ENCODE results near the gene CLDN34. TPM values are rescaled to one million over a fixed set of nuclear protein-coding genes. Genes with fewer than 3 reads are reported as not detected.

CLDN34 gene
- total RNA-seq, 2 donors from 2014 or later, result not detected

DNA sequence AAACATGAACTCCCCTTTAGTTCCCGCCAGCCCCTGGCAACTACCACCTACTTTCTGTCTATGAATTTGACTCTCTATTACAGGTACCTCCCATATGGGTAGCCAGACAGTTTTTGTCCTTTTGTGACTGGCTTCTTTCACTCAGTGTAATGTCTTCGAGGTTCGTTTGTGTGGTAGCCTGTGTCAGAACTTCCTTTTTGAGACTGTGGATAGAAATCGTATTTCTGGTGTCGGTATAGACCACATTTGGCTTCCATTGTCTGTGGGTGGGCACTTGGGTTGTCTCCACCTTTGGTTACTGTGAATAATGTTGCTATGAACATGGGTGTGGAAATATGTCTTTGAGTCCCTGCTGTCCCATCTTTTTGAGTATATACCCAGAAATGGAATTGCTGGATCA lies 5.4 kb upstream of the CLDN34 start:
- TF ChIP-seq, protein P1, sequence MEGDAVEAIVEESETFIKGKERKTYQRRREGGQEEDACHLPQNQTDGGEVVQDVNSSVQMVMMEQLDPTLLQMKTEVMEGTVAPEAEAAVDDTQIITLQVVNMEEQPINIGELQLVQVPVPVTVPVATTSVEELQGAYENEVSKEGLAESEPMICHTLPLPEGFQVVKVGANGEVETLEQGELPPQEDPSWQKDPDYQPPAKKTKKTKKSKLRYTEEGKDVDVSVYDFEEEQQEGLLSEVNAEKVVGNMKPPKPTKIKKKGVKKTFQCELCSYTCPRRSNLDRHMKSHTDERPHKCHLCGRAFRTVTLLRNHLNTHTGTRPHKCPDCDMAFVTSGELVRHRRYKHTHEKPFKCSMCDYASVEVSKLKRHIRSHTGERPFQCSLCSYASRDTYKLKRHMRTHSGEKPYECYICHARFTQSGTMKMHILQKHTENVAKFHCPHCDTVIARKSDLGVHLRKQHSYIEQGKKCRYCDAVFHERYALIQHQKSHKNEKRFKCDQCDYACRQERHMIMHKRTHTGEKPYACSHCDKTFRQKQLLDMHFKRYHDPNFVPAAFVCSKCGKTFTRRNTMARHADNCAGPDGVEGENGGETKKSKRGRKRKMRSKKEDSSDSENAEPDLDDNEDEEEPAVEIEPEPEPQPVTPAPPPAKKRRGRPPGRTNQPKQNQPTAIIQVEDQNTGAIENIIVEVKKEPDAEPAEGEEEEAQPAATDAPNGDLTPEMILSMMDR (IDR thresholded peaks at IDR 0.05), result no peak
- Histone ChIP-seq H3K27ac (no peak overlapping the region), H3K27me3 (replicated peaks; ENCODE audit: insufficient read depth) (no peaks in the 10 kb centered on the region), H3K4me1 (ENCODE audit: control insufficient read depth in 1 of 2, low read depth in 2 of 2) (no peaks in the 10 kb centered on the region), H3K4me3 (no peak overlapping the region), H3K9me3 (no peaks in the 10 kb centered on the region), H3K36me3 (no peaks in the 10 kb centered on the region)
- ATAC-seq (ENCODE audit: insufficient number of reproducible peaks, low FRiP score, low read depth) (no peak), DNase-seq (ENCODE audit: low spot score) (no peak)

DNA sequence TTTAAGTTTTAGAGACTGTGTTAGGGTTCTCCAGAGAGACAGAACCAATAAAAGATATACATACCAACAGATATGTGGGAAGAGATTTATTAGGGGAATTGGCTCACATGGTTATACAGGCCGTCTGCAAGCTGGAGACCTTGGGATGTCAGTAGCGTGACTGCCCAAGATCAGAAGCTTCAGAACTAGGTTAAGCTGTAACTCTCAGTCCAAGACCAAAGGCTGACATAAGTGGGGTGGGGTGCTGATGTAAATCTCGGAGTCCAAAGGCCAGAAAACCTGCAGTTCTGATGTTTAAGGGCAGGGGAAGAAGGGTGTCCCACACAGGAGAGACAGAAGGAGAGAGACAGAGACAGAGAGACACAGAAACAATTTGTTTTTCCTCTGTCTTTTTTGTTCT lies 10.5 kb downstream of the CLDN34 start:
- no peaks in the 10 kb centered on the region for H3K36me3 ChIP-seq
- H3K27me3 ChIP-seq (replicated peaks; ENCODE audit: insufficient read depth), result no peaks in the 10 kb centered on the region
- no peak overlapping the region for H3K4me3 ChIP-seq
- TF ChIP-seq, protein P1 (IDR thresholded peaks at IDR 0.05), result no peak
- ATAC-seq (ENCODE audit: insufficient number of reproducible peaks, low FRiP score, low read depth) (no peak), DNase-seq (ENCODE audit: low spot score) (no peak)
- H3K27ac ChIP-seq, result no peak overlapping the region
- H3K9me3 ChIP-seq, result no peaks in the 10 kb centered on the region
- H3K4me1 ChIP-seq (ENCODE audit: control insufficient read depth in 1 of 2, low read depth in 2 of 2), result no peaks in the 10 kb centered on the region

DNA sequence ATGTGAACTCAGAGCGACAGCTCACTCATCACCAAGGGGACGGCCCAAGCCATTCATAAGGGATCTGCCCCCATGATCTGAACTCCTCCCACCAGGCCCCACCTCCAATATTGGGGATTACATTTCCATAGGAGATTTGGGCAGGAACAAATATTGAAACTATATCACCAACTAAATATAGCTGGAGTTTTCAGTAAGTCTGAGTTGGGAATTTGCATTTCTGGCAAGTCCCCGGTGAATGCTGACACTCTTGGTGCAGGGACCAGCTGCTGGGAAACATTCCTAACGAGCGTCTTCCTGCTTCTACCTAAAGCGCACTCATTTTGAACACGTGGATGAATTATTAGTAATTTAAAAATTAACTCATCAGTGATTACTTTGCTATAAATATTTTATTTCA lies 13.2 kb downstream of the CLDN34 start:
- Histone ChIP-seq H3K4me1 (ENCODE audit: control insufficient read depth in 1 of 2, low read depth in 2 of 2) (no peaks in the 10 kb centered on the region), H3K27me3 (replicated peaks; ENCODE audit: insufficient read depth) (no peaks in the 10 kb centered on the region), H3K4me3 (no peak overlapping the region), H3K36me3 (no peaks in the 10 kb centered on the region), H3K27ac (no peak overlapping the region), H3K9me3 (no peaks in the 10 kb centered on the region)
- DNase-seq (ENCODE audit: low spot score) (no peak), ATAC-seq (ENCODE audit: insufficient number of reproducible peaks, low FRiP score, low read depth) (no peak)
- TF ChIP-seq, protein P1 (IDR thresholded peaks at IDR 0.05), result no peak

DNA sequence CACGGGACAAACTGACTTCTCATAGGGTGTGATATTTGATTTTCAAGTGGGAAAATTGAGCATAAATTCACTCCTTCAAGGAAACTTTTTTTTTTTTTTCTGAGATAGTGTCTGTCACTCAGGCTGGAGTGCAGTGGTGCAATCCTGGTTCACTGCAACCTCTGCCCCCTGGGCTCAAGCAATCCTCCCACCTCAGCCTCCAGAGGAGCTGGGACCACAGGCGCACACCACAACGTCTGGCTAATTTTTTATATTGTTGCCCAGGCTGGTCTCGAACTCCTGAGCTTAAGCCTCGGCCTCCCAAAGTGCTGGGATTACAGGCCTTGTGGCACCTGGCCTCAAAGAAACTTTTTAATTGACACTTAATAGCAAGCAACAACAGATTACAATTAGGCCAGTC lies 13.8 kb downstream of the CLDN34 start:
- Histone ChIP-seq H3K27ac (no peak overlapping the region), H3K9me3 (no peaks in the 10 kb centered on the region)
- ATAC-seq (ENCODE audit: insufficient number of reproducible peaks, low FRiP score, low read depth), result no peak

DNA sequence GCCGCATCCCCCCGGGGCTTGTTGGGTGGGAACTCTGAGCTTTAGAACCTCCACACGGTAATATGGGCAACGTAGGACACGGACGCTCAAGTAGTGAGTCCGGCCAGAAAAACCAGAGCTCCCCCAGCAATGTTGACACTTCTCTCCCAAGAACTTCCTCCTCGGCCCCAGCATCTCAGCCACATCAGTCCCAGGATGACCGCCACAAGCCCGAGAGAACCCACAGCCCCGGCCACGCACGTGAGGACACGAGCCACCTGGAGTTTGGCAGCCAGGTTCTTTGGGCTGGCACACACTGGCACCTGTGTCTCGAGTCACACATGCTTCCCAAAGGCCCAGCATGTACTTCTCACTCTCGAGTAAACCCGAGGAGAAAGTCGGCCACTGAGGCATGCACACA lies 16.3 kb downstream of the CLDN34 start:
- Histone ChIP-seq H3K27me3 (replicated peaks; ENCODE audit: insufficient read depth) (no peaks in the 10 kb centered on the region), H3K36me3 (no peaks in the 10 kb centered on the region), H3K9me3 (no peaks in the 10 kb centered on the region), H3K4me1 (ENCODE audit: control insufficient read depth in 1 of 2, low read depth in 2 of 2) (no peaks in the 10 kb centered on the region), H3K27ac (no peak overlapping the region), H3K4me3 (no peak overlapping the region)
- ATAC-seq (ENCODE audit: insufficient number of reproducible peaks, low FRiP score, low read depth), result no peak
- TF ChIP-seq, protein P1 (IDR thresholded peaks at IDR 0.05), result no peak
- no peak for DNase-seq (ENCODE audit: low spot score)

More for the DNA sequence above, 13.8 kb downstream of the CLDN34 start:
- Histone ChIP-seq H3K4me1 (ENCODE audit: control insufficient read depth in 1 of 2, low read depth in 2 of 2) (no peaks in the 10 kb centered on the region), H3K27me3 (replicated peaks; ENCODE audit: insufficient read depth) (no peaks in the 10 kb centered on the region), H3K4me3 (no peak overlapping the region), H3K36me3 (no peaks in the 10 kb centered on the region)
- DNase-seq (ENCODE audit: low spot score), result no peak
- TF ChIP-seq, protein P1 (IDR thresholded peaks at IDR 0.05), result no peak
